ENCODE results near the gene SMOC2. TPM values are rescaled to one million over a fixed set of nuclear protein-coding genes. Genes with fewer than 3 reads are reported as not detected.

Gene SMOC2
- polyA plus RNA-seq, 1 donor (not counting 4 experiments of a cell fraction or from before 2014, with no cell fraction given): 1.1 TPM

DNA sequence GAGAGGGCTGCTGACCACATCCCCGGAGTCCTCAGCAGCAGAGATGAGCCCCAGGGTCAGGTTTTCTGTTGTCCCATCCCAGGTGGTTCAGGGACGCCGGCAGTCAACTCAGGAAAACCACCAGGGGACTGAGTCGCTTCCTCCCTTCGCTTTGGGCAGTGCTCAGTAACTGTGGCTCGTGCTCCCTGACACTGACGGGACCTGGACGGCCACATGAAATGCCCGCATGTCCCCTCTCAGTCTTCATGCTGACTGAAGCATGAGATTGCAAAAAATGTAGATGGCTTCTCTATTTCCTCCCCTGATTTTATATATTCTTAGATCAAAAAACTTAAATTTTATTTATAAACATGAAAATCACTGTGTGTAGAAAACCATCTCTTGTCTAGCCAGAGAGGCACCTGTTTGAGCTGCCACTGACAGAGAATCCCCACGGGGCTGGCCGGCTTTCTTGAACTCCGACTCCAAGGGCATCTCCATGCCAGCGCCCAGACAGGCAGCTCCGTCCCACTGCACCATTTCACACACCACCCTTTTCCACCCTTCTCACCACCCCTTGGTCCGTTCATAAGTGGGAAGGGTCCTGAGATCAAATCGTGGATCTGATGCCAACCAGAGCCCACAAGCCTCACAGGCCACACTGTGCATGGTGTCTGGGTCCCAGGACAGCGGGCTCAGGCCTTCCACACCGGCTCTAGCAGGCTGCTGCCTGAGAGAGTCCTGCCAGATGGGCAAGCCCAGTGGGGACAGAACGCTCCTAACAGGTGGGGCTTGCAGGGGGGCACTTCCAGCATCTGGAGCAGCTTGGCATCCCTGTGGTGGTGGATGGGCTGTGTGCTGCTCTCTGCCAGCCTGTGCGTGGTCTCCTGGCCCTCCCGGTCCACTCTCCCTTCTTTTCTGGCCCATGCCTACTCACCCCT lies 98.2 kb downstream of the SMOC2 start:
- H3K9me1 ChIP-seq (ENCODE audit: control insufficient read depth, extremely low read depth, insufficient read depth, low read length): no peaks in the 10 kb centered on the region
- no peaks in the 10 kb centered on the region for H3K36me3 ChIP-seq (ENCODE audit: control insufficient read depth in 2 of 2, extremely low read depth in 1 of 2, insufficient read depth in 2 of 2, low read length in 2 of 2)
- H2AFZ ChIP-seq (ENCODE audit: control insufficient read depth, low read length): no peak overlapping the region
- no peaks in the 10 kb centered on the region for H3K27me3 ChIP-seq (ENCODE audit: control insufficient read depth, extremely low read depth, insufficient read depth, low read length)
- H3K4me1 ChIP-seq (ENCODE audit: control insufficient read depth, extremely low read depth, insufficient read depth, low read length): no peaks in the 10 kb centered on the region
- no peaks in the 10 kb centered on the region for H4K20me1 ChIP-seq (ENCODE audit: control insufficient read depth, extremely low read depth, insufficient read depth, low read length)
- dilution Hi-C loops (cut with MboI; ENCODE audit: extremely low pct_ligation_motif_present, low sequenced_read_pairs): no loop called here
- TF ChIP-seq, protein P1, sequence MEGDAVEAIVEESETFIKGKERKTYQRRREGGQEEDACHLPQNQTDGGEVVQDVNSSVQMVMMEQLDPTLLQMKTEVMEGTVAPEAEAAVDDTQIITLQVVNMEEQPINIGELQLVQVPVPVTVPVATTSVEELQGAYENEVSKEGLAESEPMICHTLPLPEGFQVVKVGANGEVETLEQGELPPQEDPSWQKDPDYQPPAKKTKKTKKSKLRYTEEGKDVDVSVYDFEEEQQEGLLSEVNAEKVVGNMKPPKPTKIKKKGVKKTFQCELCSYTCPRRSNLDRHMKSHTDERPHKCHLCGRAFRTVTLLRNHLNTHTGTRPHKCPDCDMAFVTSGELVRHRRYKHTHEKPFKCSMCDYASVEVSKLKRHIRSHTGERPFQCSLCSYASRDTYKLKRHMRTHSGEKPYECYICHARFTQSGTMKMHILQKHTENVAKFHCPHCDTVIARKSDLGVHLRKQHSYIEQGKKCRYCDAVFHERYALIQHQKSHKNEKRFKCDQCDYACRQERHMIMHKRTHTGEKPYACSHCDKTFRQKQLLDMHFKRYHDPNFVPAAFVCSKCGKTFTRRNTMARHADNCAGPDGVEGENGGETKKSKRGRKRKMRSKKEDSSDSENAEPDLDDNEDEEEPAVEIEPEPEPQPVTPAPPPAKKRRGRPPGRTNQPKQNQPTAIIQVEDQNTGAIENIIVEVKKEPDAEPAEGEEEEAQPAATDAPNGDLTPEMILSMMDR (optimal IDR thresholded peaks at IDR 0.05 in 1 of 3, IDR thresholded peaks at IDR 0.05 in 1 of 3, conservative IDR thresholded peaks at IDR 0.05 in 1 of 3; ENCODE audit: extremely low read depth in 1 of 3, insufficient read depth in 2 of 3, low read length in 3 of 3): no peak
- no peak for TF ChIP-seq EZH2 (IDR thresholded peaks at IDR 0.05; ENCODE audit: low read length)
- FAIRE-seq: no peak
- no peak overlapping the region for H3K9ac ChIP-seq (ENCODE audit: control insufficient read depth, extremely low read depth, insufficient read depth, low read length)
- H3K9me3 ChIP-seq (ENCODE audit: control insufficient read depth, low read depth, low read length): no peaks in the 10 kb centered on the region
- H3K4me2 ChIP-seq (ENCODE audit: control insufficient read depth, extremely low read depth, insufficient read depth, low read depth, low read length): no peak overlapping the region
- no peaks in the 10 kb centered on the region for H3K79me2 ChIP-seq (ENCODE audit: control insufficient read depth, insufficient read depth, low read length)
- no peak for DNase-seq (ENCODE audit: low read depth, low spot score)
- H3K4me3 ChIP-seq (ENCODE audit: control insufficient read depth in 2 of 3, extremely low read depth in 1 of 3, insufficient read depth in 2 of 3, low read depth in 1 of 3, low read length in 3 of 3): no peak overlapping the region
- no peak overlapping the region for H3K27ac ChIP-seq (ENCODE audit: control insufficient read depth, insufficient read depth, low read length)

DNA sequence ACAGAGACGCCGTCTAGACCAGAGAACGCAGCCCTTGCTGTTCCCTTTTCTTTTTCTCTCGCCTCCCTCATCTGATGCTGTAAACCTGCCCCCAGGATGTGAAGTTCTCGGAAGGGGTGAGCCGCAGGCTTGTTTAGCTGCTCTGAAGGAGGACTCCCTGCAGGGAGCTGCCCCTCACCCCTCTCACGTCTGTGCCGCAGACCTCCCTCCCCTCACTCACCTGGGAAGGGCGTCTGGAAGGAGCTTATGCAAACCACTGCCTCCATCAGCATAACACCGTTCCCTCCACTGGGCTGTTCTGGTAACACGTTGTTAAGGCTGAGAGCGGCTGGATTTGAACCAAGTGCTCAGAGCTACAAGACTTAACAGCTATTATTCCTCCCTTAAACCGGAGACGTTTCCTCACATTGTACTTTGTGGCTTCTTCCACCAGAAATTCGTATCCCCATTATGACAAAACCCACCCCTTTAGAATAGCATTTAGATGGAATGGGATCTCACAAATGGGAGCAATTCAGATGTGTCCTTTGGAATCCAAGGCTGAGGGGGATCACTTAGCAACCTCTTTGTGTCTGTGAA lies 99.8 kb downstream of the SMOC2 start:
- Histone ChIP-seq H3K27ac (ENCODE audit: control insufficient read depth, insufficient read depth, low read length) (no peak overlapping the region), H3K4me1 (ENCODE audit: control insufficient read depth, extremely low read depth, insufficient read depth, low read length) (no peaks in the 10 kb centered on the region), H3K9me3 (ENCODE audit: control insufficient read depth, low read depth, low read length) (no peaks in the 10 kb centered on the region), H3K27me3 (ENCODE audit: control insufficient read depth, extremely low read depth, insufficient read depth, low read length) (no peaks in the 10 kb centered on the region), H3K4me3 (ENCODE audit: control insufficient read depth in 2 of 3, extremely low read depth in 1 of 3, insufficient read depth in 2 of 3, low read depth in 1 of 3, low read length in 3 of 3) (no peak overlapping the region), H3K4me2 (ENCODE audit: control insufficient read depth, extremely low read depth, insufficient read depth, low read depth, low read length) (no peak overlapping the region), H2AFZ (ENCODE audit: control insufficient read depth, low read length) (no peak overlapping the region), H3K79me2 (ENCODE audit: control insufficient read depth, insufficient read depth, low read length) (no peaks in the 10 kb centered on the region), H3K9ac (ENCODE audit: control insufficient read depth, extremely low read depth, insufficient read depth, low read length) (no peak overlapping the region), H3K36me3 (ENCODE audit: control insufficient read depth in 2 of 2, extremely low read depth in 1 of 2, insufficient read depth in 2 of 2, low read length in 2 of 2) (no peaks in the 10 kb centered on the region), H3K9me1 (ENCODE audit: control insufficient read depth, extremely low read depth, insufficient read depth, low read length) (no peaks in the 10 kb centered on the region), H4K20me1 (ENCODE audit: control insufficient read depth, extremely low read depth, insufficient read depth, low read length) (no peaks in the 10 kb centered on the region)
- DNase-seq (ENCODE audit: low read depth, low spot score) (no peak), FAIRE-seq (no peak)
- dilution Hi-C loops (cut with MboI; ENCODE audit: extremely low pct_ligation_motif_present, low sequenced_read_pairs): no loop called here
- TF ChIP-seq, protein P1 (optimal IDR thresholded peaks at IDR 0.05 in 1 of 3, IDR thresholded peaks at IDR 0.05 in 1 of 3, conservative IDR thresholded peaks at IDR 0.05 in 1 of 3; ENCODE audit: extremely low read depth in 1 of 3, insufficient read depth in 2 of 3, low read length in 3 of 3): no peak
- no peak for TF ChIP-seq EZH2 (IDR thresholded peaks at IDR 0.05; ENCODE audit: low read length)
